CD4-positive, alpha-beta memory T cell (primary cell): ENCODE data around the gene CNPY4. TPM values are rescaled to one million over a fixed set of nuclear protein-coding genes. Genes with fewer than 3 reads are reported as not detected.

Experiments
- CTCF ChIA-PET: fragments of 350-600 bp; sonication (Branson Sonifier 250); formaldehyde crosslinking; loops from one replicate; lab custom pipeline; 2021; ENCODE audit warnings: inconsistent platforms; ENCODE audit not compliant: partially characterized antibody; lab: Charles Lee
- POLR2A ChIA-PET: fragments of 350-600 bp; sonication (Branson Sonifier 250); formaldehyde crosslinking; loops from one replicate; lab custom pipeline; 2021; ENCODE audit not compliant: partially characterized antibody; lab: Charles Lee
- DNase-seq, 5 donors: peaks; one replicate each; pipeline versions ENCODE4 v3.0.0 to v3.0.0-alpha.2; 2020 to 2022; ENCODE audit warnings: mixed read lengths in 1 of 5
- H3K27ac ChIP-seq: one replicate; pipeline ENCODE4 v1.7.0; 2013; ENCODE audit warnings: low read depth, low read length
- H3K27me3 ChIP-seq: 2 replicates; pipeline ENCODE4 v1.7.0; 2013; ENCODE audit warnings: mild to moderate bottlenecking, low read length, moderate library complexity; ENCODE audit not compliant: insufficient read depth
- H3K36me3 ChIP-seq: 2 replicates; pipeline ENCODE4 v1.7.0; 2013; ENCODE audit warnings: mild to moderate bottlenecking, low read length, moderate library complexity; ENCODE audit not compliant: insufficient read depth
- H3K4me1 ChIP-seq: 2 replicates; pipeline ENCODE4 v1.7.0; 2013; ENCODE audit warnings: mild to moderate bottlenecking, low read length, moderate library complexity; ENCODE audit not compliant: insufficient read depth
- H3K4me3 ChIP-seq, 2 donors: one replicate each; pipeline ENCODE4 v1.7.0; 2013; ENCODE audit warnings: low read length in 2 of 2, mild to moderate bottlenecking in 1 of 2
- H3K9me3 ChIP-seq, 2 donors: one replicate each; pipeline ENCODE4 v1.7.0; 2013; ENCODE audit warnings: low read length in 2 of 2, control low read depth in 1 of 2; ENCODE audit not compliant: control insufficient read depth in 1 of 2
- H3K27ac Mint-ChIP-seq, 7 donors: one replicate each; pipeline ENCODE4 v1.8.0; 2020 to 2021; ENCODE audit warnings: mixed read lengths in 7 of 7, mild to moderate bottlenecking in 6 of 7, inconsistent platforms in 3 of 7, moderate library complexity in 3 of 7
- H3K27me3 Mint-ChIP-seq, 2 donors: one replicate each; pipeline ENCODE4 v1.8.0; 2020 to 2021; ENCODE audit warnings: mixed read lengths in 2 of 2
- H3K36me3 Mint-ChIP-seq, 2 donors: one replicate each; pipeline ENCODE4 v1.8.0; 2020 to 2021; ENCODE audit warnings: mixed read lengths in 2 of 2, inconsistent platforms in 1 of 2, mild to moderate bottlenecking in 1 of 2
- H3K4me1 Mint-ChIP-seq, 4 donors: one replicate each; pipeline ENCODE4 v1.8.0; 2020 to 2021; ENCODE audit warnings: mixed read lengths in 4 of 4, mild to moderate bottlenecking in 1 of 4
- H3K4me3 Mint-ChIP-seq, 8 donors: one replicate each; pipeline ENCODE4 v1.8.0; 2020 to 2021; ENCODE audit warnings: mixed read lengths in 8 of 8, mild to moderate bottlenecking in 7 of 8, moderate library complexity in 6 of 8, inconsistent platforms in 3 of 8
- H3K9me3 Mint-ChIP-seq, 8 donors: one replicate each; pipeline ENCODE4 v1.8.0; 2020 to 2021; ENCODE audit warnings: mixed read lengths in 8 of 8, mild to moderate bottlenecking in 5 of 8, inconsistent platforms in 3 of 8, moderate library complexity in 1 of 8
- intact Hi-C: fragments of 100-400 bp; cut with micrococcal nuclease; formaldehyde crosslinking; loops from one replicate; pipeline ENCODE4 v1.15.1; 2023
- polyA plus RNA-seq, 2 donors: library from polyadenylated mRNA; unstranded; fragments of 300-500 nt; fragmentation: Illumina TruSeq; gene quantifications; one replicate each; pipeline ENCODE4 v1.2.3, GENCODE V29; 2021
- total RNA-seq, 2 experiments: library from RNA; stranded (reverse); gene quantifications; one replicate each; pipeline ENCODE4 v1.2.3, GENCODE V29; 2021

Gene CNPY4
- total and polyA plus RNA-seq, 4 experiments from 2014 or later = 14.8 to 69.8 (median 46.9) TPM

DNA sequence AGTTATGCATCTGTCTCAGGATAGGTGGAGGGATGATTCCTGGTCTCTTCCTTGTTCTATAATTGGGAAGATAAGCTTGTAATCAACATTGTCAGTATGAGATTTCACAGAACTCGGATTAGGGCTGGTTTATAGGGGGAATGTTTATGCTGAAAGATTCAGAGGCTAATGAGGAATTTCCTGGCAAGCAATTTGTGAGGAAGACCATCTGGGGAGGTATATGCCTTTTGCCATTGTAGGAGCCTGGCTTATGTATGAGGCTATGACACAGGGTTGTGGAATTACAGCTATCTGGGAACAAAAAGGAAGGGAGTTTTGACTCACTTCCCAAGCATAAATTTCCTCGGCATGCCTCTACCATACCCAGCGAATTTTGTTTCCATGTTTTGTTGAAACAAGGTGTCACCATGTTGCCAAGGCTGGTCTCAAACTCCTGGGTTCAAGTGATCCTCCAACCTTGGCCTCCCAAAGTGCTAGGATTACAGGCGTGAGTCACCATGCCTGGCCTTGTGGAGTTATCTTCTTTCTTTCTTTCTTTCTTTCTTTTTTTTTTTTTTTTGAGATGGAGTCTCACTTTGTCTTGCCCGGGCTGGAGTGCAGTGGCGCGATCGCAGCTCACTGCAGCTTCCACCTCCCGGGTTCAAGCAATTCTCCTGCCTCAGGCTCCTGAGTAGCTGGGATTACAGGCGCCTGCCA lies 32.2 kb upstream of the CNPY4 start:
- H3K9me3 Mint-ChIP-seq = peaks cover 0 to 2% (median 0%) of the 10 kb centered on the region in 8 donors
- no peaks in the 10 kb centered on the region for H3K27me3 ChIP-seq
- peaks cover 18 to 44% (median 28%) of the 10 kb centered on the region in 4 donors for H3K4me1 Mint-ChIP-seq
- no peaks in the 10 kb centered on the region for H3K9me3 ChIP-seq
- intact Hi-C loops = loop anchor here (10.0 kb wide), 1 partner anchor 532 kb away; the partner anchor contains the start of genes FAM200A and ZNF655
- H3K36me3 Mint-ChIP-seq = peaks cover 15 to 32% of the 10 kb centered on the region in 2 donors
- no peak overlapping the region for H3K27ac ChIP-seq
- H3K27ac Mint-ChIP-seq = peak overlapping the region in 6 of 7 donors; percentile 70 to 90 (median 81)
- POLR2A ChIA-PET = interaction anchor here (6.2 kb wide), 1 partner anchor 14 kb away, joined by 83 read pairs; the partner anchor contains the start of genes AP4M1 and MCM7
- no peak overlapping the region for H3K4me3 ChIP-seq
- H3K4me3 Mint-ChIP-seq = peak overlapping the region in 6 of 8 donors; percentile 3 to 71 (median 43)
- peaks cover 24% of the 10 kb centered on the region for H3K4me1 ChIP-seq
- no peak for DNase-seq
- H3K36me3 ChIP-seq = peaks cover 20% of the 10 kb centered on the region
- H3K27me3 Mint-ChIP-seq = no peaks in the 10 kb centered on the region
- CTCF ChIA-PET = no interaction called here

DNA sequence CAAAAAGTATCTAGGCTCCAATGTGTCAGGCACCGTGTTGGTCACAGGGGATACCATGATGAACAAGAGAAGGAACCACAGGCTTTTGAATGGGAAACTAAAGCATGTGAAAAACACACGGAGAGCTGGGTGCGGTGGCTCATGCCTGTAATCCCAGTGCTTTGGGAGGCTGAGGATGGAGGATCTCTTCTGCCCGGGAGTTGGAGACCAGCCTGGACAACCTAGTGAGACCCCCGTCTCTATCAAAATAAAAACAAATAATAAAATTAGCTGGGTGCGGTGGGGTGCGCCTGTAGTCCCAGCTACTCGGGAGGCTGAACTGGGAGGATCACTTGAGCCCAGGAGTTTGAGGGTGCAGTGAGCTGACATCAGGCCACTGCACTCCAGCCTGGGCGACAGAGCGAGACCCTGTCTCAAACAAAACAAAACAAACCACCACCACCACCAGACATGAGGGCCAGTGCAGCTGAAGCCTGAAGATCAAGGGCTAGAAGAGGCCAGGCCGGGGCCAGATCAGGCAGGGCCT lies 31.3 kb upstream of the CNPY4 start:
- intact Hi-C loops = loop anchor here (1.0 to 10.0 kb wide), 2 partner anchors 12 to 533 kb away; partner anchors contain the start of genes FAM200A and ZNF655
- ChIA-PET CTCF (interaction anchor here (3.0 kb wide), 1 partner anchor 13 kb away, joined by 19 read pairs; the partner anchor contains the start of genes AP4M1 and MCM7), POLR2A (interaction anchor here (0.6 to 6.2 kb wide), 7 partner anchors 13 to 340 kb away, joined by 3 to 83 read pairs (median 7); partner anchors contain the start of genes AP4M1, CNPY4, MBLAC1 and MCM7)
- H3K36me3 ChIP-seq = peaks cover 30% of the 10 kb centered on the region
- H3K9me3 ChIP-seq = no peaks in the 10 kb centered on the region
- Mint-ChIP-seq H3K27me3 (no peaks in the 10 kb centered on the region), H3K27ac (peak overlapping the region; percentile 90 to 97 (median 95)), H3K4me3 (peak overlapping the region; percentile 86 to 94 (median 91)), H3K4me1 (peaks cover 14 to 35% (median 24%) of the 10 kb centered on the region in 4 donors), H3K9me3 (peaks cover 0 to 2% (median 0%) of the 10 kb centered on the region in 8 donors), H3K36me3 (peaks cover 21 to 39% of the 10 kb centered on the region in 2 donors)
- peak overlapping the region; percentile 76 for H3K27ac ChIP-seq
- peak overlapping the region; percentile 57 to 82 for H3K4me3 ChIP-seq
- H3K27me3 ChIP-seq = no peaks in the 10 kb centered on the region
- peaks cover 16% of the 10 kb centered on the region for H3K4me1 ChIP-seq
- DNase-seq = no peak

DNA sequence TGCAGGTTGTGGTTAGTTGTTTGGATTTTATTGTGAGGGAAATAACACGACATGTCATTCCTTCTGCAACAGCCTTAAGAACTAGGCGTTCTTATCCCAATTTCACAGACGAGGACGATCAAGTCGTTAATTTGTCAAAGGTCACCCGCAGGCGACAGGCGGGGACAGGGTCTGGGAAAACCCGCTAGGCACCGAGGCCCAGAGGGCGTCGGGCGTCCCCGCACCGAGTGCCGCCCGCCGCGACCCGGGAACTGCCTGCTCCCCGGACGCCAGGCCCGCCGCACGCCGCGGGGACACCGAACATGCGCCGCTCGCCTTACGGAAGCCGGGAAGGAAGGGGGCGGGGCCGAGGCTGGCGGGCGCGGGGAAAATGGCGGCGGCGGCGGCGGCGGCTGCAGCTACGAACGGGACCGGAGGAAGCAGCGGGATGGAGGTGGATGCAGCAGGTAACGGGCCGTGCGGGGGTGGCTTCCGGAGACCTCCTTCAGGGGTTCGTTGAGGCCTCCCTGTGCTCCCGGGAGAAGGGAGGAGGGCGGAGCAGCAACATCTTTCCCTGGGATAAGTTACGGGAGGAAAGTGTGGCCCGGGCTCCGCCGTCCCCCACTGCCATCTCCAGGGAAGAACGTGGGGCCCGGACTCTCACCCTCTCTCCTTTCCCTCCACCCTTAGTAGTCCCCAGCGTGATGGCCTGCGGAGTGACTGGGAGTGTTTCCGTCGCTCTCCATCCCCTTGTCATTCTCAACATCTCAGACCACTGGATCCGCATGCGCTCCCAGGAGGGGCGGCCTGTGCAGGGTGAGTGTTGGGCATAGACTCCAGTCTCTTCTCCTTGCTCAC lies 30.6 kb upstream of the CNPY4 start, which contains the start of gene COPS6:
TSS of gene COPS6 (plus strand) at position 349 of the 837 bp plus-strand sequence. CDS start at position 371, 22 bp downstream.
- ChIA-PET CTCF (interaction anchor here (3.0 kb wide), 1 partner anchor 13 kb away, joined by 19 read pairs; the partner anchor contains the start of genes AP4M1 and MCM7), POLR2A (interaction anchor here (0.6 to 6.2 kb wide), 7 partner anchors 12 to 340 kb away, joined by 3 to 83 read pairs (median 7); partner anchors contain the start of genes AP4M1, CNPY4, MBLAC1 and MCM7)
- peaks cover 0 to 2% (median 0%) of the 10 kb centered on the region in 8 donors for H3K9me3 Mint-ChIP-seq
- H3K27ac ChIP-seq = peak within 1 kb of the TSS; percentile 76
- peaks cover 16% of the 10 kb centered on the region for H3K4me1 ChIP-seq
- no peaks in the 10 kb centered on the region for H3K9me3 ChIP-seq
- intact Hi-C loops = loop anchor here (1.0 to 10.0 kb wide), 2 partner anchors 11 to 534 kb away; partner anchors contain the start of genes FAM200A and ZNF655
- peak within 1 kb of the TSS; percentile 90 to 97 (median 95) for H3K27ac Mint-ChIP-seq
- peak within 1 kb of the TSS; percentile 57 to 82 for H3K4me3 ChIP-seq
- H3K27me3 Mint-ChIP-seq = no peaks in the 10 kb centered on the region
- H3K27me3 ChIP-seq = no peaks in the 10 kb centered on the region
- peaks cover 15 to 35% (median 27%) of the 10 kb centered on the region in 4 donors for H3K4me1 Mint-ChIP-seq
- DNase-seq = peak; percentile 83 to 91 (median 85)
- peaks cover 26 to 46% of the 10 kb centered on the region in 2 donors for H3K36me3 Mint-ChIP-seq
- peaks cover 37% of the 10 kb centered on the region for H3K36me3 ChIP-seq
- H3K4me3 Mint-ChIP-seq = peak within 1 kb of the TSS; percentile 86 to 94 (median 91)

DNA sequence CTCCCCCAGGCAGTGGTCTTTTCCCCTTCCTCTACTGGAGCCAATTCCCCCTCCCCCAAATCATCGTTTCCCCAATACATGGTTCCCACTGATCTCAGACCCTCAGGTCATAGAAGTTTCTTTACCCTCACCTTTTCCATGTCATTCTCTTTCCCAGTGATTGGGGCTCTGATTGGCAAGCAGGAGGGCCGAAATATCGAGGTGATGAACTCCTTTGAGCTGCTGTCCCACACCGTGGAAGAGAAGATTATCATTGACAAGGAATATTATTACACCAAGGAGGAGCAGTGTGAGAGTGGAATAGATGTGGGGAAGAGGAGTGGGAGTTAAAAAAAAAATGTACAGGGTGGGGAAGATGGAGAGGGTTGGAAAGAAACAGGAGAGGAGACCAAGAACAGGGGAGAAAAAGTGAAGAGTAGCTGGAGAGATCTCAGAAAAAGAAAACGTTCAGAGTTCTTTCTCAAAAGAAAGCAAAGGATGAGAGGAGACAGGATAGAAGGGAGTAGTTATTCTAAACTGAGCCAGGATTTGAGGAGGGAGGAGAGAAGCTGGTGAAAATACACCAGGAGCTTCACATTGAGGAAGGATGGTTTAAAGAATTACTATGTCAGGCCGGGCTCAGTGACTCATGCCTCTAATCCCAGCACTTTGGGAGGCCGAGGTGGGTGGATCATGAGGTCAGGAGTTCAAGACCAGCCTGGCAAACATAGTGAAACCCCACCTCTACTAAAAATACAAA lies 29.8 kb upstream of the CNPY4 start:
- DNase-seq = no peak
- peaks cover 45% of the 10 kb centered on the region for H3K36me3 ChIP-seq
- no peaks in the 10 kb centered on the region for H3K27me3 ChIP-seq
- H3K36me3 Mint-ChIP-seq = peaks cover 29 to 54% of the 10 kb centered on the region in 2 donors
- peaks cover 0 to 2% (median 0%) of the 10 kb centered on the region in 8 donors for H3K9me3 Mint-ChIP-seq
- peak overlapping the region; percentile 90 to 96 (median 94) for H3K27ac Mint-ChIP-seq
- H3K4me1 Mint-ChIP-seq = peaks cover 15 to 35% (median 29%) of the 10 kb centered on the region in 4 donors
- intact Hi-C loops = loop anchor here (10.0 kb wide), 1 partner anchor 535 kb away; the partner anchor contains the start of genes FAM200A and ZNF655
- peak overlapping the region; percentile 76 for H3K27ac ChIP-seq
- H3K9me3 ChIP-seq = no peaks in the 10 kb centered on the region
- H3K4me1 ChIP-seq = peaks cover 16% of the 10 kb centered on the region
- peak overlapping the region; percentile 86 to 94 (median 91) for H3K4me3 Mint-ChIP-seq
- no peaks in the 10 kb centered on the region for H3K27me3 Mint-ChIP-seq
- ChIA-PET CTCF (interaction anchor here (1.0 to 3.0 kb wide), 3 partner anchors 7 to 43 kb away, joined by 3 to 19 read pairs (median 4); partner anchors contain the start of genes AP4M1 and MCM7), POLR2A (interaction anchor here (0.7 to 6.2 kb wide), 9 partner anchors 9 to 339 kb away, joined by 3 to 83 read pairs (median 3); partner anchors contain the start of genes AP4M1, CNPY4, MBLAC1 and MCM7)
- peak overlapping the region; percentile 57 to 58 for H3K4me3 ChIP-seq

DNA sequence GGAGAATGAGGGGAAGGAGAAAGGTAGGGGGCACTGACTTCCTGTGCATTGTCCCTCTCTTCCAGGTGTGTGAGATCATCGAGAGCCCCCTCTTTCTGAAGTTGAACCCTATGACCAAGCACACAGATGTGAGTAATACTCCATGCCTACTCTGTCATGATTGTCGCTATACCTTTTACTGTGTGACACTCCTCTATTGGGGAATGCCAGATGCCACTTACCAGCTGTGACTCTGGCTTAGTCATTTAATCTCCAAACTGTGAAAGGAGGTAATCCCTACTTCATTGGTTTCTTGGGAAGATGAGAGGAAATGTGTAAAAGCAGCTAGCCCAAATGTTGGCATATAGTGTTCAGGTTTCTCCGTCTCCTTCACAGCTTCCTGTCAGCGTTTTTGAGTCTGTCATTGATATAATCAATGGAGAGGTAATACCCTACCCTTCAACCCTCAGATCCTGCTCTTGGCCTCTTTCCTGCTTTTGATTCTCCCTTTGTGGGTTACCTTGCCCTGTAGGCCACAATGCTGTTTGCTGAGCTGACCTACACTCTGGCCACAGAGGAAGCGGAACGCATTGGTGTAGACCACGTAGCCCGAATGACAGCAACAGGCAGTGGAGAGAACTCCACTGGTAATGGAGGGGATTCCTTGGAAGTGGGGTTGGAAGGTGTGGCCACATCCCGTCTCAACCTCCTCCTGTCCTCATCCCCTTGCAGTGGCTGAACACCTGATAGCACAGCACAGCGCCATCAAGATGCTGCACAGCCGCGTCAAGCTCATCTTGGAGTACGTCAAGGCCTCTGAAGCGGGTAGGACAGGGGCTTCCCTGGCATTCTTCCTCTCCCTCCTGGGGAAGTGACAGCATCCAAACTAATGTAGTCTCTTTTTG lies 28.7 kb upstream of the CNPY4 start:
- Histone ChIP-seq H3K9me3 (no peaks in the 10 kb centered on the region), H3K27ac (no peak overlapping the region), H3K4me3 (no peak overlapping the region), H3K27me3 (no peaks in the 10 kb centered on the region), H3K36me3 (peaks cover 56% of the 10 kb centered on the region), H3K4me1 (peaks cover 16% of the 10 kb centered on the region)
- Mint-ChIP-seq H3K4me1 (peaks cover 15 to 38% (median 29%) of the 10 kb centered on the region in 4 donors), H3K27ac (peak overlapping the region; percentile 39 to 90 (median 44)), H3K36me3 (peaks cover 38 to 64% of the 10 kb centered on the region in 2 donors), H3K9me3 (peaks cover 0 to 4% (median 0%) of the 10 kb centered on the region in 8 donors), H3K27me3 (no peaks in the 10 kb centered on the region), H3K4me3 (peak overlapping the region in 6 of 8 donors; percentile 58 to 94 (median 78))
- ChIA-PET CTCF (interaction anchor here (1.6 to 3.0 kb wide), 2 partner anchors 8 to 11 kb away, joined by 4 to 19 read pairs; partner anchors contain the start of genes AP4M1 and MCM7), POLR2A (interaction anchor here (0.5 to 6.2 kb wide), 5 partner anchors 10 to 257 kb away, joined by 3 to 83 read pairs (median 3); partner anchors contain the start of genes AP4M1, LAMTOR4 and MCM7)
- DNase-seq = peak in 1 of 5 donors; percentile 33
- intact Hi-C loops = no loop called here
